ENCODE data around the gene IL22RA1. TPM values are rescaled to one million over a fixed set of nuclear protein-coding genes. Genes with fewer than 3 reads are reported as not detected.

Gene IL22RA1
- total and polyA plus RNA-seq, 2 experiments from 2014 or later = 0.21 TPM; not detected in 1

DNA sequence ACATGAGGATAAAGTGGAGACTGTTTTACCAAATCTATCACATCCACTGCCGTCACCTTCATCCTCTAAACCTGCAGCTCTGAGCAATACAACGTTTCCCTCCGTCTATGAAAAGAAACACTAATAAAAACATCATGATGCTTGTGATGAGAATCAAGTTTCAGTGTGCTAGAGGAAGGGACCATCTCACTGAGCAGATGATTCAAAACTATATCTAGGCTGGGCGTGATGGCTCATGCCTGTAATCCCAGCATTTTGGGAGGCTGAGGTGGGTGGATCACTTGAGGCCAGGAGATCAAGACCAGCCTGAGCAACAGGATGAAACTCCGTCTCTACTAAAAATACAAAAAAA, 16.3 kb downstream of the IL22RA1 start:
- Histone ChIP-seq H3K27ac (no peak overlapping the region), H3K9ac (no peak overlapping the region), H3K79me2 (ENCODE audit: insufficient read depth) (no peaks in the 10 kb centered on the region), H3K36me3 (ENCODE audit: low read depth) (no peaks in the 10 kb centered on the region), H3K9me3 (ENCODE audit: low read depth) (no peaks in the 10 kb centered on the region), H3K4me3 (no peak overlapping the region), H3K4me1 (ENCODE audit: insufficient read depth) (no peaks in the 10 kb centered on the region), H3K9me2 (ENCODE audit: insufficient read depth) (no peaks in the 10 kb centered on the region), H4K20me1 (ENCODE audit: insufficient read depth) (no peaks in the 10 kb centered on the region), H2AFZ (no peak overlapping the region), H3K27me3 (replicated peaks; ENCODE audit: insufficient read depth) (no peaks in the 10 kb centered on the region), H3F3A (ENCODE audit: insufficient read depth) (peaks cover 5% of the 10 kb centered on the region; the same call in 1 of the 2 replicates), H3K4me2 (ENCODE audit: unreplicated experiment) (no peak overlapping the region)
- TF ChIP-seq EZH2phosphoT487 (IDR thresholded peaks at IDR 0.05; ENCODE audit: insufficient read depth, low read depth) (no peak), EZH2 (IDR thresholded peaks at IDR 0.05; ENCODE audit: insufficient read depth, poor library complexity, severe bottlenecking) (no peak)
- 54 to 59% methylated on average over 5 of the region's 5 CpGs for WGBS, 2 experiments (ENCODE audit: low coverage in 1 of 2, low lambda C conversion rate in 2 of 2, missing lambda C conversion rate in 2 of 2)
- in situ Hi-C loops (cut with MboI) = no loop called here
- DNase-seq = no peak

- TF ChIP-seq EZH2phosphoT487 (IDR thresholded peaks at IDR 0.05; ENCODE audit: insufficient read depth, low read depth) (no peak), EZH2 (IDR thresholded peaks at IDR 0.05; ENCODE audit: insufficient read depth, poor library complexity, severe bottlenecking) (no peak)
- no peaks in the 10 kb centered on the region for H3K27me3 ChIP-seq (replicated peaks; ENCODE audit: insufficient read depth)
- H3K9me2 ChIP-seq (ENCODE audit: insufficient read depth) = no peaks in the 10 kb centered on the region
- H4K20me1 ChIP-seq (ENCODE audit: insufficient read depth) = no peaks in the 10 kb centered on the region
- DNase-seq = peak; percentile 62
- no peak overlapping the region for H3K9ac ChIP-seq
- H3K4me1 ChIP-seq (ENCODE audit: insufficient read depth) = no peaks in the 10 kb centered on the region
- no peaks in the 10 kb centered on the region for H3K9me3 ChIP-seq (ENCODE audit: low read depth)
- WGBS, 2 experiments (ENCODE audit: low coverage in 1 of 2, low lambda C conversion rate in 2 of 2, missing lambda C conversion rate in 2 of 2) = 53 to 61% methylated on average over 5 to 6 of the region's 6 CpGs
- H3K4me2 ChIP-seq (ENCODE audit: unreplicated experiment) = no peak overlapping the region
- no peaks in the 10 kb centered on the region for H3K79me2 ChIP-seq (ENCODE audit: insufficient read depth)
- H3K36me3 ChIP-seq (ENCODE audit: low read depth) = no peaks in the 10 kb centered on the region
- peaks cover 5% of the 10 kb centered on the region; the same call in 1 of the 2 replicates for H3F3A ChIP-seq (ENCODE audit: insufficient read depth)
- in situ Hi-C loops (cut with MboI) = no loop called here
- H3K27ac ChIP-seq = no peak overlapping the region
- H2AFZ ChIP-seq = no peak overlapping the region
- no peak overlapping the region for H3K4me3 ChIP-seq
Observed at GRCh38 chr1:24126018-24126671, 16.8 kb downstream of the IL22RA1 start.

GRCh38 chr1:24125456-24125855, 17.5 kb downstream of the IL22RA1 start:
- H3K4me1 ChIP-seq (ENCODE audit: insufficient read depth) = no peaks in the 10 kb centered on the region
- H4K20me1 ChIP-seq (ENCODE audit: insufficient read depth) = no peaks in the 10 kb centered on the region
- no peak overlapping the region for H3K9ac ChIP-seq
- H3K36me3 ChIP-seq (ENCODE audit: low read depth) = no peaks in the 10 kb centered on the region
- H3K27me3 ChIP-seq (replicated peaks; ENCODE audit: insufficient read depth) = no peaks in the 10 kb centered on the region
- no peak for DNase-seq
- peaks cover 5% of the 10 kb centered on the region; the same call in 1 of the 2 replicates for H3F3A ChIP-seq (ENCODE audit: insufficient read depth)
- TF ChIP-seq EZH2phosphoT487 (IDR thresholded peaks at IDR 0.05; ENCODE audit: insufficient read depth, low read depth) (no peak), EZH2 (IDR thresholded peaks at IDR 0.05; ENCODE audit: insufficient read depth, poor library complexity, severe bottlenecking) (no peak)
- no peaks in the 10 kb centered on the region for H3K9me2 ChIP-seq (ENCODE audit: insufficient read depth)
- in situ Hi-C loops (cut with MboI) = no loop called here
- WGBS, 2 experiments (ENCODE audit: low coverage in 1 of 2, low lambda C conversion rate in 2 of 2, missing lambda C conversion rate in 2 of 2) = 83 to 87% methylated on average over 4 of the region's 4 CpGs
- no peak overlapping the region for H2AFZ ChIP-seq
- H3K4me3 ChIP-seq = no peak overlapping the region
- H3K9me3 ChIP-seq (ENCODE audit: low read depth) = no peaks in the 10 kb centered on the region
- H3K4me2 ChIP-seq (ENCODE audit: unreplicated experiment) = no peak overlapping the region
- H3K27ac ChIP-seq = no peak overlapping the region
- no peaks in the 10 kb centered on the region for H3K79me2 ChIP-seq (ENCODE audit: insufficient read depth)

DNA sequence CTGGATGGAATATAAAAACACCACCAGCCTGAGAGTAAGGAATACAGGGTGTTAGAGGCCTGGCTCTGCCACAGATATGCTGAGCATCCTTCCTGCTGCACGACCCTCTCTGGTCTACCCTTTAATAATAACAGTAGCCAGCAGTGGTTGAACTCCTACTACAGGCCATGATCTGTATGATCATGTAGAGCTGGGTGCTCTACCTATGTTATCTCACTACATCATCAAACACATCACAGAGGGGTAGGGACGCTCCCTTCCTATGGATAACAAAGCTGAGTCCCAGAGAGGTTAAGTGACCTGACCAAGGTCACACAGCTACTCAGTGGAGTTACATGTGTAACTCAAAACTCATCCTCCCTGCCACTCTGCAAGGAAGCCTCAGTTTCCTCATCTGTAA, 18.0 kb downstream of the IL22RA1 start:
- Histone ChIP-seq H2AFZ (no peak overlapping the region), H3K79me2 (ENCODE audit: insufficient read depth) (no peaks in the 10 kb centered on the region), H3K9ac (no peak overlapping the region), H3F3A (ENCODE audit: insufficient read depth) (peaks cover 6% of the 10 kb centered on the region; the same call in 1 of the 2 replicates), H3K4me1 (ENCODE audit: insufficient read depth) (peaks cover 3% of the 10 kb centered on the region), H3K36me3 (ENCODE audit: low read depth) (no peaks in the 10 kb centered on the region), H3K27ac (no peak overlapping the region), H3K27me3 (replicated peaks; ENCODE audit: insufficient read depth) (no peaks in the 10 kb centered on the region), H3K4me2 (ENCODE audit: unreplicated experiment) (no peak overlapping the region), H3K9me2 (ENCODE audit: insufficient read depth) (no peaks in the 10 kb centered on the region), H3K4me3 (no peak overlapping the region), H4K20me1 (ENCODE audit: insufficient read depth) (no peaks in the 10 kb centered on the region), H3K9me3 (ENCODE audit: low read depth) (no peaks in the 10 kb centered on the region)
- in situ Hi-C loops (cut with MboI) = no loop called here
- WGBS, 2 experiments (ENCODE audit: low coverage in 1 of 2, low lambda C conversion rate in 2 of 2, missing lambda C conversion rate in 2 of 2) = 94 to 98% methylated on average over 2 of the region's 2 CpGs
- no peak for DNase-seq
- no peak for TF ChIP-seq EZH2 (IDR thresholded peaks at IDR 0.05; ENCODE audit: insufficient read depth, poor library complexity, severe bottlenecking)
